ES-I3 (cell line): ENCODE measurements around the gene TMEM63A.

Experiments
- H3K36me3 ChIP-seq: 2 replicates; pipeline ENCODE4 v1.6.1; 2013; ENCODE audit warnings: mild to moderate bottlenecking, low read length, control low read depth, moderate library complexity; ENCODE audit not compliant: insufficient read depth
- H3K4me1 ChIP-seq: 2 replicates; pipeline ENCODE4 v1.6.1; 2013; ENCODE audit warnings: mild to moderate bottlenecking, control low read depth, low read length; ENCODE audit not compliant: insufficient read depth
- H3K9ac ChIP-seq: 2 replicates; pipeline ENCODE4 v1.6.1; 2013; ENCODE audit warnings: low read depth, mild to moderate bottlenecking, low read length, moderate library complexity
- H3K9me3 ChIP-seq: 2 replicates; pipeline ENCODE4 v1.6.1; 2013; ENCODE audit warnings: mild to moderate bottlenecking, low read length, moderate library complexity; ENCODE audit not compliant: control insufficient read depth, insufficient read depth

The TMEM63A gene

GRCh38 chr1:225872075-225872430 lies 10.1 kb downstream of the TMEM63A start:
- Histone ChIP-seq H3K36me3 (peaks cover 19% of the 10 kb centered on the region), H3K4me1 (peaks cover 11% of the 10 kb centered on the region), H3K9ac (no peak overlapping the region)

GRCh38 chr1:225871359-225872074 lies 10.7 kb downstream of the TMEM63A start:
- Histone ChIP-seq H3K4me1 (peaks cover 11% of the 10 kb centered on the region), H3K9ac (no peak overlapping the region), H3K36me3 (peaks cover 16% of the 10 kb centered on the region)

More at GRCh38 chr1:225872075-225872430, 10.1 kb downstream of the TMEM63A start:
- H3K9me3 ChIP-seq = no peaks in the 10 kb centered on the region

GRCh38 chr1:225870911-225871310 lies 11.3 kb downstream of the TMEM63A start:
- Histone ChIP-seq H3K36me3 (peaks cover 16% of the 10 kb centered on the region), H3K9ac (no peak overlapping the region), H3K9me3 (no peaks in the 10 kb centered on the region), H3K4me1 (peaks cover 8% of the 10 kb centered on the region)

More at GRCh38 chr1:225871359-225872074, 10.7 kb downstream of the TMEM63A start:
- no peaks in the 10 kb centered on the region for H3K9me3 ChIP-seq

- H3K4me1 ChIP-seq = peaks cover 4% of the 10 kb centered on the region
- peaks cover 19% of the 10 kb centered on the region for H3K36me3 ChIP-seq
- no peak overlapping the region for H3K9ac ChIP-seq
- H3K9me3 ChIP-seq = no peaks in the 10 kb centered on the region
Measured at GRCh38 chr1:225868631-225869330, 13.4 kb downstream of the TMEM63A start.

GRCh38 chr1:225866981-225867380 lies 15.2 kb downstream of the TMEM63A start:
- H3K9me3 ChIP-seq = no peaks in the 10 kb centered on the region
- H3K4me1 ChIP-seq = peaks cover 2% of the 10 kb centered on the region
- H3K36me3 ChIP-seq = peaks cover 22% of the 10 kb centered on the region
- H3K9ac ChIP-seq = no peak overlapping the region

GRCh38 chr1:225866061-225866837 lies 15.9 kb downstream of the TMEM63A start:
- H3K9ac ChIP-seq = no peak overlapping the region
- H3K4me1 ChIP-seq = no peaks in the 10 kb centered on the region; the same call in 1 of the 2 replicates
- H3K36me3 ChIP-seq = peaks cover 24% of the 10 kb centered on the region
- H3K9me3 ChIP-seq = no peaks in the 10 kb centered on the region

GRCh38 chr1:225865514-225865913 lies 16.7 kb downstream of the TMEM63A start:
- H3K36me3 ChIP-seq = peaks cover 29% of the 10 kb centered on the region
- H3K9ac ChIP-seq = no peak overlapping the region
- H3K4me1 ChIP-seq = no peaks in the 10 kb centered on the region; the same call in 1 of the 2 replicates
- H3K9me3 ChIP-seq = no peaks in the 10 kb centered on the region

GRCh38 chr1:225863167-225863566 lies 19.0 kb downstream of the TMEM63A start:
- H3K9me3 ChIP-seq = no peaks in the 10 kb centered on the region
- no peak overlapping the region for H3K9ac ChIP-seq
- no peaks in the 10 kb centered on the region; the same call in 1 of the 2 replicates for H3K4me1 ChIP-seq
- H3K36me3 ChIP-seq = peaks cover 35% of the 10 kb centered on the region

GRCh38 chr1:225862581-225862950 lies 19.6 kb downstream of the TMEM63A start:
- Histone ChIP-seq H3K4me1 (no peaks in the 10 kb centered on the region; the same call in 1 of the 2 replicates), H3K9ac (no peak overlapping the region), H3K9me3 (no peaks in the 10 kb centered on the region), H3K36me3 (peaks cover 35% of the 10 kb centered on the region)

GRCh38 chr1:225861834-225862580 lies 20.2 kb downstream of the TMEM63A start:
- H3K9ac ChIP-seq = no peak overlapping the region
- H3K36me3 ChIP-seq = peaks cover 35% of the 10 kb centered on the region
- no peaks in the 10 kb centered on the region; the same call in 1 of the 2 replicates for H3K4me1 ChIP-seq
- no peaks in the 10 kb centered on the region for H3K9me3 ChIP-seq

- Histone ChIP-seq H3K9me3 (no peaks in the 10 kb centered on the region), H3K4me1 (no peaks in the 10 kb centered on the region; the same call in 1 of the 2 replicates), H3K9ac (no peak overlapping the region), H3K36me3 (peaks cover 35% of the 10 kb centered on the region)
Measured at GRCh38 chr1:225860876-225861441, 21.2 kb downstream of the TMEM63A start.

- Histone ChIP-seq H3K4me1 (no peaks in the 10 kb centered on the region; the same call in 1 of the 2 replicates), H3K36me3 (peaks cover 29% of the 10 kb centered on the region), H3K9ac (no peak overlapping the region), H3K9me3 (no peaks in the 10 kb centered on the region)
Measured at GRCh38 chr1:225860107-225860506, 22.1 kb downstream of the TMEM63A start.

GRCh38 chr1:225859151-225859550 lies 23.0 kb downstream of the TMEM63A start:
- no peaks in the 10 kb centered on the region; the same call in 1 of the 2 replicates for H3K4me1 ChIP-seq
- peaks cover 34% of the 10 kb centered on the region for H3K36me3 ChIP-seq
- no peaks in the 10 kb centered on the region for H3K9me3 ChIP-seq
- H3K9ac ChIP-seq = no peak overlapping the region
